BJ (cell line): ENCODE data around the gene CSNK1E. TPM values are rescaled to one million over a fixed set of nuclear protein-coding genes. Genes with fewer than 3 reads are reported as not detected.

Source experiments
- CTCF ChIA-PET: fragments of 350-600 bp; formaldehyde crosslinking; extraction: SDS; loops from one replicate; lab custom pipeline; 2021; ENCODE audit warnings: antibody characterized with exemption, inconsistent platforms; lab: Yijun Ruan, JAX
- POLR2A ChIA-PET: fragments of 300-600 bp; sonication (Branson Sonifier 250); formaldehyde crosslinking; extraction: SDS; loops from one replicate; lab custom pipeline; 2021; ENCODE audit warnings: antibody characterized with exemption; lab: Charles Lee
- DNase-seq: peaks from one replicate; pipeline ENCODE4 v3.0.0-alpha.2; 2011; ENCODE audit warnings: low read depth
- H3K27me3 ChIP-seq: 2 replicates; pipeline ENCODE4 v1.6.0; 2011; ENCODE audit warnings: low read length; ENCODE audit not compliant: control insufficient read depth, insufficient read depth
- H3K36me3 ChIP-seq: 2 replicates; pipeline ENCODE4 v1.5.1; 2011; ENCODE audit warnings: low read length; ENCODE audit not compliant: control insufficient read depth, insufficient read depth
- H3K4me3 ChIP-seq: 2 replicates; pipeline ENCODE4 v1.5.1; 2011; ENCODE audit warnings: low read depth, mild to moderate bottlenecking, control low read depth, low read length
- CTCF ChIP-seq: IDR thresholded peaks from 2 replicates; pipeline ENCODE4 v1.5.1; 2011; ENCODE audit warnings: low read depth, mild to moderate bottlenecking, control low read depth, inconsistent platforms, low read length, moderate library complexity; ENCODE audit not compliant: insufficient read depth
- polyA plus RNA-seq: library from polyadenylated mRNA; depleted of rRNA; stranded (reverse); fragments of >200 nt; gene quantifications from 2 replicates; pipeline ENCODE4 v1.2.3, GENCODE V29; 2011

Gene CSNK1E
- polyA plus RNA-seq, 1 experiment, result 183 TPM

GRCh38 chr22:38270091-38270992 is 46.9 kb downstream of the CSNK1E start:
- POLR2A ChIA-PET, result no interaction called here
- Histone ChIP-seq H3K36me3 (peaks cover 2% of the 10 kb centered on the region; the same call in 1 of the 2 replicates), H3K27me3 (no peaks in the 10 kb centered on the region), H3K4me3 (peak overlapping the region; percentile 18; the same call in 1 of the 2 replicates)
- DNase-seq, result no peak
- CTCF ChIA-PET, result interaction anchor here (1.0 to 1.2 kb wide), 2 partner anchors 13 to 20 kb away, joined by 3 to 4 read pairs; no protein-coding TSS in a partner anchor
- no peak for TF ChIP-seq CTCF

- H3K4me3 ChIP-seq, result no peak overlapping the region
- CTCF ChIA-PET, result no interaction called here
- POLR2A ChIA-PET, result interaction anchor here (0.6 kb wide), 1 partner anchor 168 kb away, joined by 18 read pairs; no protein-coding TSS in a partner anchor
- no peaks in the 10 kb centered on the region for H3K27me3 ChIP-seq
- no peak for DNase-seq
- H3K36me3 ChIP-seq, result peaks cover 6% of the 10 kb centered on the region; the same call in 1 of the 2 replicates
- TF ChIP-seq CTCF, result no peak
Observed at GRCh38 chr22:38269466-38269865, 47.8 kb downstream of the CSNK1E start.

GRCh38 chr22:38267086-38267485 is 50.1 kb downstream of the CSNK1E start:
- POLR2A ChIA-PET, result interaction anchor here (0.7 kb wide), 1 partner anchor 54 kb away, joined by 3 read pairs; no protein-coding TSS in a partner anchor
- no peak for DNase-seq
- peaks cover 8% of the 10 kb centered on the region for H3K36me3 ChIP-seq

GRCh38 chr22:38266120-38266519 is 51.1 kb downstream of the CSNK1E start:
- ChIA-PET CTCF (interaction anchor here (0.6 to 1.0 kb wide), 2 partner anchors 9 to 120 kb away, joined by 3 read pairs; no protein-coding TSS in a partner anchor), POLR2A (interaction anchor here (0.7 kb wide), 1 partner anchor 55 kb away, joined by 3 read pairs; no protein-coding TSS in a partner anchor)
- Histone ChIP-seq H3K36me3 (peaks cover 8% of the 10 kb centered on the region), H3K4me3 (no peak overlapping the region), H3K27me3 (no peaks in the 10 kb centered on the region)
- DNase-seq, result no peak
- no peak for TF ChIP-seq CTCF

More at GRCh38 chr22:38267086-38267485, 50.1 kb downstream of the CSNK1E start:
- Histone ChIP-seq H3K27me3 (no peaks in the 10 kb centered on the region), H3K4me3 (no peak overlapping the region)
- TF ChIP-seq CTCF, result no peak
- CTCF ChIA-PET, result interaction anchor here (1.0 kb wide), 1 partner anchor 10 kb away, joined by 3 read pairs; no protein-coding TSS in a partner anchor

- CTCF ChIA-PET, result no interaction called here
- DNase-seq, result no peak
- POLR2A ChIA-PET, result no interaction called here
- Histone ChIP-seq H3K36me3 (peaks cover 5% of the 10 kb centered on the region), H3K4me3 (no peak overlapping the region), H3K27me3 (no peaks in the 10 kb centered on the region)
- TF ChIP-seq CTCF, result no peak
Observed at GRCh38 chr22:38264322-38264843, 52.9 kb downstream of the CSNK1E start.
